NCI-H82 treated with DMSO at 0.1 percent for 48 hours (cell line): ENCODE results near the gene ZNF331.

Experiments
- DNase-seq: peaks from one replicate; lab custom pipeline; 2025; ENCODE audit not compliant: unreplicated experiment; lab: John Stamatoyannopoulos, UW

The ZNF331 gene

DNA sequence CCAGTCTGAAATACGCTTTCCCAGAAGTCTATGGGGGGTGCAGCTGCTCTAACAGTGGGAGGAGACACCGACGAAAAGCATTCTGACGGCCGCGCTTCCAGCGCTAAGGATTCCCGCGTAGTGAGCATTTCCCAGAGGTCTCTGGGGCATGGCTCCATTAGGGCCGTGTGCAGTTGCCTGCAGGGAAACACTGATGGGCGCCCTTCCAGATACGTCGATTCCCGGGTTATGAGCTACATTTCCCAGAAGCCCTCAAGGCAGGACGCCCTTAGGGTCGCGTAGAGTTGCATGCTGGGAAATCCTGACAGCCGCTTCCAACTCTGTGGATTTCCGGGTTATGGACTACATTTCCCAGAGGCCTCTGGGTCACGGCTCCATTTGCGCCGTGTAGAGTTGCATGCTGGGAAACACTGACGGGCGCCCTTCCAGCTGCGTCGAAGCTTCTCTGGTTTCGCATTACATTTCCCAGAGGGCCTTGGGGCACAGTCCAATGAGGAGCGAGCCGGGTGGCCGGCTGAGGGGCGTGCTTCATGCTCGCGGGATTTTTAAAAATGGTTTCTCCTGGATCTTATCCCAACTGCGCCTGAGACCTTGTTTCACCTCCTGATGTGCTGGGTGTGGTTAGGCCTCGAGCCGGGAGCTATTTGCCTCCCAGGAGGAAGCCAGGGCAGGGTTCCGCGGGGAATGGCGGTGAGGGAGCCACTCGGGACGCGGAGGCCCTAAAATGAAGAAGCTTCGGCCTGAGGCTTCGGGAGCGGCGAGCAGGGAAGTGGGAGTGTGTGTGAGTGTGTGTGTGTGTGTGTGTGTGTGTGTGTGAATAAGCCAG, 17.2 kb upstream of the ZNF331 start:
- peak; percentile 83 for DNase-seq

DNA sequence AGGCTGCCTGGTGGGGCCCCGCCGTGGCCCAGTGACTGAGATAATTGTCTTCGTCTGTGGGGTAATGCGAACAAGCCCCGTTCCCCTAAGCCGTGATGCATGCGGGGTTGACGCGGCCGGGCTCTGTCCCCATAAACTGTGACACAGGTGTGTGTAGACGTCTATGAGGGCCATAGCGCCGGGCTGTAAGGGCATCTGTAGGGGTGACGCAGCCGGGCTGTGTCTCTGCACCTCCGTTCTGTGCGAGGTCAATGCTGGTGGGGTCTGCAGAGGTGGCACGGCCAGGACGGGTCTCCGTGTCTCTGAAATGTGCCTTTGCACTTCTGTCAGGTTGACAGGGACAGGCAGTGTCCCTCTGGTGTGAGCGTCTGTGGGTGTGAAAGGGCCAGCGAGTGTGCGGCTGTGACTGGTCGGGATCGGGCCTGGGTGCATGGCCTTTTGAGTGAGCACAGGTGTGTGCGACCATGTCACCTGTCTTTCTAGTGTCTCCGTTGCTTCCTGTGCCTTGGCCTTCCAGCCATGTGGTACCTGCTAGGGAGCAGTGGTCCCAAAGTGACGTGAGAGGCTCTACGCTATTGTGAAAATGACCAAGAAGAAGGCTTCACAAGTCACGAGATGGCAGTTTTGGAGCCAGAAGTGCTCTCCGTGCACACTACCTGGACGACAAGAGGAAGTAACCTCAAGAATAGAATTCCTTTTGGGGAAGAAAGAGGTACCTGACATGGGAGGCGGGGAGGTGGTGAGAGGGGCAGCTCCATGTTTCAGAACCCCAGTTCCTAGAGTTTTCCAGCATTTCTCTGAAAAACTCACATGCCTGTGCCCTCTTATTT, 16.4 kb upstream of the ZNF331 start:
- DNase-seq = no peak

DNA sequence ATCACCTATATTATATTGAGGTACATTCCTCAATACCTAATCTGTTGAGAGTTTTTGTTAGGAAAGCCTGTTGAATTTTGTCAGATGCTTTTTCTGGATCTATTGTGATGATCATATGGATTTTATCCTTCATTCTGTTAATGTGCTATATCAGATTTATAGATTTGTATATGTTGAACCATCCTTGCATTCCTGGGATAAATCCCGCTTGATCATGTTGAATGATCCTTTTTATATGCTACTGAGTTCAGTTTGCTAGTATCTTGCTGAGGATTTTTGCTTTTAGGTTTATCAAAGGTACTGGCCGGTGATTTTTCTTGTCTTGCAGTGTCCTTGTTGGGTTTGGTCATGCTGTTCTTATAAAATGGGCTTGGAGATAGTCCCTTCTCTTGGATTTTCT, 12.0 kb upstream of the ZNF331 start:
- DNase-seq = no peak

DNA sequence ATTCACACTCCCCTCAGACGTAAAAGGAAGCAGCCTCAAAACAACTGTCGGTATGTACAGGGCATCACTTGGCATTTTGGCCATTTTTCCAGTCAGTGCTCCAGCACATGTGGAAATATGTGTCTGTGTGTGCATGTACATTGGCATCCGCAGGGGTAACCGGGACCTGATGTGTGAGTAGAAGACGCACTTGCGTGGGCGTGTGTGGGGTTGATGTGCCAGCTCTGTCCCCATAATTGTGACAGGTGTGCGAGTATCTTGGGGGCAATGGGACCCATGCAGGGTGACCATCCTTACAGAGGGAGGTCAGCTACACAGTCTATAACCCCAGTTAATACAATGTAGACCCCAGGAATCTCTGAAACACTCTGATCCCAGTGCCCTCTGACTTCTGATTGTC, 7.3 kb upstream of the ZNF331 start:
- no peak for DNase-seq

DNA sequence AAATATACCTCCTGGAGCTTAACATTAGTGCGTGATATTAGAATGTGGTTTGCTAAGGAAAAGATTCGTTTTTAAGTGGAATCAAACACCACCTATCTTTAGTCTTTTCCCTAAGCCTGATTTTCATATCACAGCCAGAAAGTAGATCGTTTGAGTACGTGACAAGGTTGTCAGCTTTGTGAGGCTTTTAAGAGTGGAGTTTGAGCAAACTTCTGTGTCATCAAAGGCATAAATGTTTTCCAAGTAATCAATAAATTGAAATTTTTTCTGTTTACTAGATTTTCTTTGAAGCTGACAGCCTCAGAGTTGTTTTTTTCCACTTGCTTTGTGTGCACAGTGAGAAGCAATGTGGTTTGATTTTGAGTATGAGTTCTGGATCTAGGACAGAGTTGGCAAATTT, 6.5 kb upstream of the ZNF331 start:
- no peak for DNase-seq

DNA sequence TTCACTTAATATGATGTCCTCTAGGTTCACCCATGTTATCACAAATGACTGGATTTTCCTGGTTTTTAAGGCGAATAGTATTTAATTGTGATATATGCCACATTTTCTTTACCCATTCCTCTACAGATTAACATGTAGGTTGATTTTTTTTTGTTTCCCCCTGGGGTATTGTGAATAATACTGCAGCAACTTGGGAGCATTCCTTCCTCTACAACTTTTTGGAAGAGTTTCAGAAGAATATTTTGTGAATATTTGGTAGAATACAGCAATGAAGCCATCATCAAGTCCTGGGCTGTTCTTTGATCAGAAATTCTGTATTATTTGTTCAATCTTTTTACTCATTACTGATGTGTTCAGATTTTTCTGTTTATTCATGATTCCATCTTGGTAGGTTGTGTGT, 5.6 kb upstream of the ZNF331 start:
- DNase-seq = no peak

DNA sequence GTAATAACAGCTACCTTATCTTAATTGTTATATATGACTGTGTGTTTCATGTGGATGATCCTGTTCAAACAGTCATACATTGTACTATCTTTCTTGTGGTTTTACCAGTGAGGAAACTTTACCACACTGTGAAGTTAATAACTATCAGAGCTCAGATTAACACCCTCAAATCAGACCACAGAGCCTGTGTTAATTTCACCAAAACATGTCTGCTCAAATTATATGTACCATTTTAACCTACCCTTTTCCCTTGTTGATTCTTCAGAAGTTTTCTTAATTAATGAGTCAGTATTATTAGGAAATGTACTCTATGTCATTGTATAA, 1.8 kb upstream of the ZNF331 start:
- no peak for DNase-seq

DNA sequence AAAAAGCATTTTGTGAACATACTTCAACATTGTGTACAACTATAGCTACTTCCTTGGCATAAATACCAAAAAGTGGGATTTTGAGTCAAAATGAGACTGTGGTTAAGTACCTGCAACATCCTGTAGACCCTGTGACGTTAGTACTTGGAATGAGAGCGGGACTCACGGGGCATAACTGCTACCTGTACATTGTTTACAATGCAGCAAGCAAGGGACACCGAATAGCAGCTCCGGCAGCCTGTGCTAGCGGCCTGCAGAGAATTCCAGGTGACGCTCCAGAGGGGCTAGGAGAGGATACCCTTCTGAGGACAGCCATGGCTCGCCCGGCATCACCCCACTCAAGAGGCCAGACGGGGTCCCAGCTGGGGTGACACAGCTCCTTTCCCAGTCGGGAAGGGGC, 824 bp upstream of the ZNF331 start:
- DNase-seq = no peak

DNA sequence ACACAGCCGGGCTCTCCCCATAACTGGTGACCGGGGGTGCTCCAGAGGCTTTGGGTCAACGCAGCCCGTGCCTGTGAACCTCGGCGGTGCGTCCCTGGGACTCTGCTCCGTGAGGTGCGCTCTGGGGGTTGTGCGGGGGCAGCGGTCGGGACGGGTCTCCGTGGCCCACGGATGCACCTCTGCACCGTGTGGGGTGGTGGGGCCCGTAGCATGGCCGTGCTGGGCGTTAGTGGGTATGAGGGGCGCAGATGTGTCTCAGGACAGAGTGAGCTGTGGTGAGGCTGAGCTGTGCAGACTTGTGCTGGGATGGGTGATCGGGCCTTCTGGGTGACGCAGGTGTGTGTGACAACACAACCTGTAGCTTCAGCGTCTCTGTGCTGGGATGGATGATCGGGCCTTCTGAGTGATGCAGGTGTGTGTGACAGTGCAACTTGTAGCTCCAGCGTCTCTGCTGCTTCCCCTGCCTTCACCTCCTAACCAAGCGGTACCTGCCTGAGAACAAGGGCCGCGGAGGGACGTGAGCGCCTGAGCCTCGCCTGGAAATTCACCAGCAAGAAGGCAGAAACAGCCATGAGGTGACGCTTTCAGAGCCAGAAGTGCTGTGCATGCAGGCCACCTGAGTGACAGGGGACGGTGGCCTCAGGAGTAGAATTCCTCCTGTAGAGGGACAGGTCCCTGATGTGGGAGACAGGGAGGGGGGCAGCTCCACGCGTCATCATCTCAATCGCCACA, 599 bp downstream of the ZNF331 start:
- DNase-seq = no peak

DNA sequence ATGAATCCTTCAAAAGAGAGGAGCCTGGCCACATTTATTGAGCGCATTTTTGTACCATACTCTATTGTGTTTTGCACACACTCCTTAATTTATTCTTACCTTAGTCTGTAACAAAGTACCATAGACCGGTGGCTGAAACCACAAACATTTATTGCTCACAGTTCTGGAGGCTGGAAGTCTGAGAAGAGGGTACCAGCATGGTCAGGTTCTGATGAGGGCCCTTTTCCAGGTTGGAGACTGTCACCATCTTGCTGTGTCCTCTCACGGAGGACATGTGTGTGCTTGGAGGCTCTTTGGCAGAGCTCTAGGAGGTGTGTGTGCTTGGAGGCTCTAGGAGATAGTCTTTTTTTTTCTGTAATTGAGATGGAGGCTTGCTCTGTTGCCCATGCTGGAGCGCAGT, 2.1 kb downstream of the ZNF331 start:
- DNase-seq = no peak

DNA sequence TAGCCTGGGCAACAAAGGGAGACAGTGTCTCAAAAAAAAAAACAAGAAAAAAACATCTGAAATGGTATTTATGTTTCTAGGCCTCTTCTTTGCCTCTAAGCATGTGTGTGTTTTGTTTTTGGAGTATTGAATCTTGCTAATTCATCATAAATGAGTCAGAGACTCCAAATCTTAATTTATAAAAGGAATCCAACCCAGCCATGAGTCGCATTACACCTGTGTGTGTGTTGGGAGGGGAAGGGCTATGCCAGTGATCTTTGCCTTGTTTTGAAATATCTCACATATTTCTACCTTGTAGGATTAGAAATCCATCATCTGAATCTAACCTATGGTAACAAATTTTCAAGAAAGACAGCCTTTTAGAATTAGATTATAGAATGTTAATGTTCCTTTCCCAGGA, 4.0 kb downstream of the ZNF331 start:
- DNase-seq = no peak

DNA sequence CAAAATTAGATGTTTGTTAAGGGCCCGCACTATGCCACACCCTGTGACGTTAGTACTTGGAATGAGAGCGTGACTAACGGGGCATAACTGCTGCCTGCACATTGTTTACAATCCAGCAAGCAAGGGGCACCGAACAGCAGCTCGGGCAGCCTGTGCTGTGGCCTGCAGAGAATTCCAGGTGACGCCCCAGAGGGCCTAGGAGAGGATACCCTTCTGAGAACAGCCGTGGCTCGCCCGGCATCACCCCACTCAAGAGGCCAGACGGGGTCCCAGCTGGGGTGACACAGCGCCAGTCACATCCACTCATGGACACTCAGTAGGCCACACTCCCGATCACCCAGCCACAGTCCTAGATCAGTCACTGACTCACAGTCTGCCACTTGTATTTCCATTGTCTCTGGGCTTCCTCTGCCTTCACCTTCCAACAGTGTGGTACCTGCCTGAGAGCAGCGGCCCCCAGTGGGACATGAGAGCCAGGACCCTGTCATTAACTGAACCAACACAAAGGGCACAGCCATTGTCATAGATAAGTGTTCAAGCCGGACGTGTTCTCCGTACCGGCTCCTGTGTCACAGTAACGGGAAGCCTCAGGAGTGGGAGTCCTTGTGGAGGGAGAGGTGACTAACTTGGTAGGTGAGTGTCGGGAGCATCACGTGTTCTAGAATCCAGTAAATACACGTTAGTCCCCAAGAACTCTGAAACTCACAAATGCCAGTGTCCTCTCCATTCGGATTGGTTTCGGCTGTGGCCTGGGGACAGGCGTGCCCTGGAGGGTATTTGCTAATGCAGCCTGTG, 7.5 kb downstream of the ZNF331 start:
- DNase-seq = no peak

DNA sequence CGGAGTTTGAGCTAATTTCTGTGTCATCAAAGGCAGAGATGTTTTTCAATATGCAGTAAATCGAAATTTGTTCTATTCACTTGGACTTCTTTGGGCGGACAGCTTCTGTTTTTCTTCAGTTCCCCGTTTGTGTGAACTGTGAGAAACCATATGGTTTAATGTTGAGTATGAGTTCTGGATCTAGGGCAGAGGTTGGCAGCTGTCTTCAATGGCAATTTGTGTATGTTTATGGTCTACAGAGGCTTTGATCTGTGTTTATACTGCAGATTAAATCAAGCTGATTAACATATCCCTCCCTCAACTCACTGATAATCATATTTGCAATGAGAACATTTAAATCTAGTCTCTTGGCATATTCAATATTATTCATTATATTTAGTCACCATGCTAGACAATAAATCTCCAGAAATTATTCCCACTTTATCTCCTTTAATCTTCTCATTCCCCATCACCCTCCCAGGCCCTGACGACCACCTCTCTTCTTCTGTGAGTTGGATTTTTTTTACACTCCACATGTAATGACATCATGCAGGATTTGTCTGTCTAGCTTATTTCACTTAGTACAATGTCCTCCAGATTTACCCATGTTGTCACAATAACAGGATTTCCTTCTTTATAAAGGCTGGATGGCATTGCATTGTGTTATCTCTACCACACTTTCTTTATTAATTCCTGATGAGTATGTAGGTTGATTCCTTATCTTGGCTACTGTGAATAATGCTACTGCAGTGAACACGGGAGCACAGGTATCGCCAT, 9.0 kb downstream of the ZNF331 start:
- no peak for DNase-seq

DNA sequence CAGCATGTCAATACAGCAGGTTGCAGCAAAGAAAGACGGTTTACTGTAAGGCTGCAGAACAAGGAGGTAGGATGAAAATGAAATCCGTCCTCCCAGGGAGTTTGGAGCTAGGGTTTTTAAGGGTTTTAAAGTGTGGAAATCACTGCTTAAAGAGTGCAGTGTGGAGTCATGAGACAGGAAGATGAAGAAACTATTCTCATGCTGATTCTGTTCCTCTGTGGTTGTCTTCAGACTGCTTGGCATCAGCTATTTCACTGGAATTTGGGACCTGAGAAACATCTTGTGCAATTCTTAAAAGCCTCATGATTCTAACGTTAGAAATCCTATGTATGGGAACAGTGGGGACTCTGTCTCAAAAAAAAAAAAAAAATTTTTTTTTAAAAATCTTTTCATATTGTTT, 11.4 kb downstream of the ZNF331 start:
- DNase-seq = no peak

DNA sequence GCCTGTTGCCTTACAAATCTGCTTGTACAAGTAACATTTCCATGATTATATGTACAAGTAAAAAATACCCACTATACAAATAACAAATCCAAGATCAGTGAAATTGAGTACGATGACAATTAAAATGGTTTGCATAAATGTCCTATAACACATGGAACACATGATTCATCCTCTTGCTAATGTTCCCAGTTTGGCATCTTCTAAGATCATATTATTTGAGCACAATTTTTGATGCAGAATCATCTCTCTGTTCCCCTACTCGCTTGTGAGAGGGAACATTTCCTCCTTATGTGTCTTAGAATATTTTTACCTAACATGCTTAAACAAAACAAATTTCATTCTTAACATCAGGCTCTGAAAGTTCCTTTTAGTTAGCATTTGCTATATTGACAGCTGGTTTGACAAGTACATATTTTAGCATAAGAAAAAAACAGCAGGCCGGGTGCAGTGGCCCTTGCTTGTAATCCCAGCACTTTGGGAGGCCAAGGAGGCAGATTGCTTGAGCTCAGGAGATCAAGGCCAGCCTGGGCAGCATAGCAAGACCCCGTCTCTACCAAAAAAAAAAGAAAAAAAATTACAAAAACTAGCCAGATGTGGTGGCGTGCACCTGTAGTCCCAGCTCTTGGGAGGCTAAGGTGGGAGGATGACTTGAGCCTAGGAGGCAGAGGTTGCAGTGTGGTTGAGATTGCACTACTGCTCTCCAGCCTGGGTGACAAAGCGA, 14.2 kb downstream of the ZNF331 start:
- no peak for DNase-seq

DNA sequence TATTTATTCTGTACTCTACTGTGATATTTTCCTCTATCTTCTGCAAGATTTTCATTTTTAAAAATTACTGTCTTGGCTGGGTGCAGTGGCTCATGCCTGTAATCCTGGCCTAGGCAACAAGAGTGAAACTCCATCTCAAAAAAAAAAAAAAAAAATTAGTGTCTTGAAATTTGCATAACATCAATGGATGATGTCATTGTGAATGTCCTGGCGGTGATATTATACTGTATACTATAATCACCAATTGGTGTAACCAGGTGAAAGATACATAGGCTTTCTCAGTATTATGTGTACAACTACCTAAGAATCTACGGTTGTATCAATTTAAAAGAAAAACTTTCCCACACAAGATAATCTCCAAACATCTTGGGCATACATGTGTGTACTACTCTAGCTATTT, 15.2 kb downstream of the ZNF331 start:
- no peak for DNase-seq

DNA sequence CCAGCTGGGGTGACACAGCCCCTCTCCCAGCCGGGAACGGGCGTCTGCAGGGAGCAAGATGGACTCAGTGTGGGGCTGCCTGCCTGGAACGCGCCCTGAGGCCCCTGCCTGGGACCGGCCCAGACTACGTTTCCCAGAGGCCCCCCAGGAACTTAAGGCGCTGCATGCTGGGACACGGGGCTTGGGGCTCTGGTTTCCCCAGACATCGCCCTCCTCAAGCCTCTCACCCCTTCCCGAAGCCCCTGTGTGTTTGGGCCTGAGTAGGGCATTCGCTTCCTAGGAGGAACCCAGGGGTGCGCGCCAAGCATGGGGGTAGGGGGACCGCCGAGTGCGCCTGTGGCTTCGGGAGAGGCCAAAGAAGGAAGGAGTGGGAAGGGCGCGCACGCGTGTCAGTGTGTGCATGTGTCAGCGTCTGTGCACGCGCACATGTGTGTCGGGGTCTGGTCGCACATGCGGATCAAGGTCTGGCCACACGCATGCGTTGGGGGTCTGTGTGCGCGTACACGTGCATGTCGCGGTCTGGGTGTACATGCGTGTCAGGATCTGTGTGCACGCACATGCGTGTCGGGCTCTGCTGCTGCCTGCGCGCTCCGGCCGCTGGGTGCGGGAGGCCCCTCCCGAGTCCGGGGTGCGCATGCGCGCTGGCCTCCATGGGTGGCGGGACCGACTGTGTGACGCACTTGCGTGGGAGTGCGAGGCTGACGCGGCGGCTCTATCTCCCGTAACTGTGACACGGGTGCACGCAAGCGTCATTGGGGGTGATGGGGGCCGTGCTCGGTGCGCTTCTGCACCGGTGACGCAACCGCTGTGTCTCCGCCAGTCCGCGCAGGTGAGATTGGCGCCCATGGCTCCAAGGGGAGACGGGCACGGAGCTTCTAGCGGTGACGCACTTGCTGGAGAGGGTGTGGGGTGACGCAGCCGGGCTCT, 16.2 kb downstream of the ZNF331 start:
- DNase-seq = no peak

DNA sequence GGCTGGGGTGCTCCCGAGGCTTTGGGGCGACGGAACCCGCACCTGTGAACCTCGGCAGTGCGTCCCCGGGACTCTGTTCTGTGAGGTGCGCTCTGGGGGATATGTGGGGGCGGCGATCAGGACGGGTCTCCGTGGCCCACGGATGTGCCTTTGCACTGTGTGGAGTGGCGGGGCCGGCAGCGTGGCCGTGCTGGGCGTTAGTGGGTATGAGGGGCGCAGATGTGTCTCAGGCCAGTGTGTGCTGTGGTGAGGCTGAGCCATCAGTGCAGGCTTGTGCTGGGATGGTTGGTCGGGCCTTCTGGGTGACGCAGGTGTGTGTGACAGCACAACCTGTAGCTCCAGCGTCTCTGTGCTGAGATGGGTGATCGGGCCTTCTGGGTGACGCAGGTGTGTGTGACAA, 16.9 kb downstream of the ZNF331 start:
- no peak for DNase-seq

DNA sequence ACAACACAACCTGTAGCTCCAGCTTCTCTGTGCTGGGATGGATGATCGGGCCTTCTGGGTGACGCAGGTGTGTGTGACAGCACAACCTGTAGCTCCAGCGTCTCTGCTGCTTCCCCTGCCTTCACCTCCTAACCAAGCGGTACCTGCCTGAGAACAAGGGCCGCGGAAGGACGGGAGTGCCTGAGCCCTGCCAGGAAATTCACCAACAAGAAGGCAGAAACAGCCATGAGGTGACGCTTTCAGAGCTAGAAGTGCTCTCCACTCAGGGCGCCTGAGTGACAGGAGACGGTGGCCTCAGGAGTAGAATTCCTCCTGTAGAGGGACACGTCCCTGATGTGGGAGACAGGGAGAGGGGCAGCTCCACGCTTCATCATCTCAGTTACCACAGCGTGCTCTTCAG, 17.4 kb downstream of the ZNF331 start:
- DNase-seq = no peak
